B cell (primary cell): ENCODE data around the gene LMAN1L. TPM values are rescaled to one million over a fixed set of nuclear protein-coding genes. Genes with fewer than 3 reads are reported as not detected.
A peak's percentile ranks its signal among the peaks of the same experiment; 100 is the strongest.

Experiments
- ATAC-seq: fragments of 200-7000 bp; cut with Tn5 transposase; one replicate; pipeline ENCODE4 v1.10.0; 2021; ENCODE audit warnings: low read depth, mild to moderate bottlenecking, moderate number of reproducible peaks, moderate library complexity
- CTCF ChIA-PET: fragments of 350-600 bp; sonication (Branson Sonifier 250); formaldehyde crosslinking; loops from one replicate; lab custom pipeline; 2021; ENCODE audit warnings: antibody characterized with exemption, inconsistent platforms; lab: Charles Lee
- POLR2A ChIA-PET: fragments of 350-600 bp; sonication (Branson Sonifier 250); formaldehyde crosslinking; loops from one replicate; lab custom pipeline; 2021; ENCODE audit warnings: antibody characterized with exemption; lab: Charles Lee
- DNase-seq: peaks from one replicate; pipeline ENCODE4 v3.0.0; 2013
- H2AFZ ChIP-seq: 2 replicates; pipeline ENCODE4 v1.6.1; 2012; ENCODE audit warnings: mild to moderate bottlenecking, low read depth, low read length; ENCODE audit not compliant: insufficient read depth, poor library complexity, severe bottlenecking
- H3K27ac ChIP-seq, 2 donors: 1 replicate in 1 of 2; 2 replicates in 1 of 2; pipeline ENCODE4 v1.5.1; 2012 to 2013; ENCODE audit warnings: low read length in 2 of 2, mild to moderate bottlenecking in 2 of 2, moderate library complexity in 1 of 2
- H3K27me3 ChIP-seq, 4 experiments: fragments of 200-600 bp in 1 of 4; sonication (generic) in 1 of 4; replicated peaks in 1 of 4; 1 replicate in 2 of 4; 2 replicates in 2 of 4; pipeline versions ENCODE4 v1.6.1 to v1.7.0; 2013 to 2016; ENCODE audit warnings: low read length in 3 of 4, mild to moderate bottlenecking in 2 of 4, mixed read lengths in 1 of 4, moderate library complexity in 1 of 4; ENCODE audit not compliant: insufficient read depth in 4 of 4, control insufficient read depth in 3 of 4; ENCODE audit errors: control extremely low read depth in 1 of 4
- H3K36me3 ChIP-seq, 2 experiments: replicated peaks in 1 of 2; 1 replicate in 1 of 2; 2 replicates in 1 of 2; pipeline versions ENCODE4 v1.6.1 to v1.7.1; 2013; ENCODE audit warnings: low read length in 1 of 2; ENCODE audit not compliant: insufficient read depth in 2 of 2, control insufficient read depth in 1 of 2; ENCODE audit errors: control extremely low read depth in 1 of 2, extremely low read depth in 1 of 2
- H3K4me1 ChIP-seq, 2 donors: fragments of 200-600 bp in 1 of 2; sonication (generic) in 1 of 2; 1 replicate in 1 of 2; 2 replicates in 1 of 2; pipeline versions ENCODE4 v1.5.1 to v1.6.1; 2013 to 2017; ENCODE audit warnings: low read length in 2 of 2; ENCODE audit not compliant: control insufficient read depth in 2 of 2, insufficient read depth in 2 of 2
- H3K4me2 ChIP-seq: replicated peaks from 2 replicates; pipeline ENCODE3; 2012; ENCODE audit warnings: mild to moderate bottlenecking, low read depth, low read length; ENCODE audit not compliant: poor library complexity, severe bottlenecking
- H3K4me3 ChIP-seq, 5 experiments: fragments of 200-600 bp in 1 of 5; sonication (generic) in 1 of 5; 1 replicate in 3 of 5; 2 replicates in 2 of 5; pipeline versions ENCODE4 v1.5.1 to v1.7.0; 2011 to 2016; ENCODE audit warnings: low read length in 4 of 5, mild to moderate bottlenecking in 4 of 5, low read depth in 2 of 5, control low read depth in 1 of 5, moderate library complexity in 1 of 5; ENCODE audit not compliant: insufficient read depth in 1 of 5; ENCODE audit errors: control extremely low read depth in 1 of 5, extremely low read depth in 1 of 5
- H3K79me2 ChIP-seq: fragments of 200-600 bp; sonication (generic); one replicate; pipeline ENCODE4 v1.6.0; 2016; ENCODE audit warnings: low read length; ENCODE audit not compliant: control insufficient read depth, insufficient read depth
- H3K9ac ChIP-seq: fragments of 200-600 bp; sonication (generic); 2 replicates; pipeline ENCODE4 v1.6.1; 2017; ENCODE audit warnings: mild to moderate bottlenecking, low read length, moderate library complexity
- H3K9me3 ChIP-seq, 3 donors: one replicate each; pipeline versions ENCODE4 v1.6.1 to v1.7.1; 2013; ENCODE audit warnings: low read length in 2 of 3; ENCODE audit not compliant: control insufficient read depth in 2 of 3, insufficient read depth in 1 of 3; ENCODE audit errors: control extremely low read depth in 1 of 3
- H4K20me1 ChIP-seq: 2 replicates; pipeline ENCODE4 v1.6.0; 2012; ENCODE audit warnings: mild to moderate bottlenecking, low read length; ENCODE audit not compliant: insufficient read depth, control insufficient read depth, poor library complexity, severe bottlenecking
- H3K27ac Mint-ChIP-seq: one replicate; pipeline ENCODE4 v1.8.0; 2021; ENCODE audit warnings: mixed read lengths
- H3K27me3 Mint-ChIP-seq: one replicate; pipeline ENCODE4 v1.8.0; 2021; ENCODE audit warnings: mixed read lengths
- H3K4me1 Mint-ChIP-seq: one replicate; pipeline ENCODE4 v1.8.0; 2021; ENCODE audit warnings: mixed read lengths
- H3K4me3 Mint-ChIP-seq: one replicate; pipeline ENCODE4 v1.8.0; 2021; ENCODE audit warnings: mixed read lengths
- H3K9me3 Mint-ChIP-seq: one replicate; pipeline ENCODE4 v1.8.0; 2022; ENCODE audit warnings: mixed read lengths; ENCODE audit not compliant: insufficient read depth
- EZH2 ChIP-seq: IDR thresholded peaks from 2 replicates; pipeline ENCODE4 v1.6.1; 2012; ENCODE audit warnings: borderline replicate concordance, low read depth, mild to moderate bottlenecking, moderate library complexity, low read length; ENCODE audit not compliant: insufficient read depth, poor library complexity, severe bottlenecking
- WGBS: methylation state at CpG from one replicate; pipeline ENCODE4 v1.1.5; 2013; ENCODE audit warnings: missing lambda C conversion rate; ENCODE audit not compliant: insufficient coverage; 5-methylcytosine and 5-hydroxymethylcytosine counted together
- intact Hi-C: fragments of 100-400 bp; cut with micrococcal nuclease; formaldehyde crosslinking; loops from one replicate; pipeline ENCODE4 v1.10.0; 2022
- polyA plus RNA-seq: library from polyadenylated mRNA; depleted of rRNA; stranded (reverse); fragments of >200 nt; gene quantifications from 2 replicates; pipeline ENCODE4 v1.2.3, GENCODE V29; 2012
- total RNA-seq, 2 donors: library from RNA; stranded (reverse); fragments of 120-200 nt in 1 of 2; gene quantifications; 1 replicate in 1 of 2; 2 replicates in 1 of 2; pipeline versions ENCODE4 v1.2.3 to v1.2.4, GENCODE V29; 2013 to 2022
- TF ChIP-seq, protein P1 (sequence below): fragments of 200-600 bp; IDR thresholded peaks from one replicate; pipeline ENCODE4 v1.8.0; 2022; ENCODE audit warnings: antibody characterized with exemption, mild to moderate bottlenecking

Gene LMAN1L
- total and polyA plus RNA-seq, 2 donors (not counting 1 experiment from before 2014, with no cell fraction given), result 0.60 to 1.1 TPM

DNA sequence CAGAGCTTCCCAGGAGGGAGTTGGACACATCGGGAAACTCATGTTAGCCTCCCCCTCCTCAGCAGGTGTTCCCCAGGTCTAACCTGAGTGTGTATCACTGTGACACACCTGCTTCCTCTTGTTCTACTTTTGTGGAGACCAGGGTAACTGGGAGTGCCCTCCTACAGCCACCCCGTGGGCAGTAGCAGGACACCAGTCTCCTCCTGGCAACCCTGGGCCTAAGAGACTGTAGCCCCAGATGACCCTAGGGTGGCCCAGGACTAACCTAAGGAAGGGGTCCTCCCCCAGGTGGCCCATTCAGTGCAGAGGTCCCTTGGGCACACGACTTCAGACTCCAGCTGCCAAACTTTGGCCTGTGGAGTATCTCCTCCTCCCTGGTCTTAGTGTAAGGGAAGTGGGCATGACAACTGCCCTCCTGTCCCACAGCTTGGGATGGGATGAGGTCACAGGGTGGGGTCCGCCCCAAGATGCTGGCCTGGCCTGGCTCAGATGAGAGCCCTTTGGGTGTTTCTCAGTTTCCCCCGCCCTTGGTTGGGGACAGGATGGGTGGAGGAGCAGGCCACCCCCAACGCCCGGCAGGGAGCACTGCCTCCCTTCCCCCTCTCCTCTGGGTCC is 26.0 kb upstream of the LMAN1L start:
- Histone ChIP-seq H3K4me3 (peak overlapping the region; percentile 44 to 99 (median 86)), H3K27ac (peak overlapping the region; percentile 90 to 93), H2AFZ (no peak overlapping the region), H3K27me3 (no peaks in the 10 kb centered on the region), H3K79me2 (peaks cover 76% of the 10 kb centered on the region), H3K9ac (peak overlapping the region; percentile 65), H3K36me3 (peaks cover 0 to 18% of the 10 kb centered on the region in 2 experiments), H3K4me2 (peak overlapping the region; percentile 91), H3K9me3 (no peaks in the 10 kb centered on the region), H3K4me1 (peaks cover 53 to 84% of the 10 kb centered on the region in 2 donors), H4K20me1 (peaks cover 24% of the 10 kb centered on the region)
- DNase-seq, result peak; percentile 55
- H3K27ac Mint-ChIP-seq, result peak overlapping the region; percentile 99
- intact Hi-C loops, result loop anchor here (1.0 to 10.0 kb wide), 8 partner anchors 9 to 666 kb away; partner anchors contain the start of genes ARID3B, SEMA7A, SIN3A and ULK3
- POLR2A ChIA-PET, result interaction anchor here (0.6 to 15.8 kb wide), 7 partner anchors 9 to 383 kb away, joined by 4 to 572 read pairs (median 8); partner anchors contain the start of genes ARID3B, CLK3 and CSK
- H3K9me3 Mint-ChIP-seq, result no peaks in the 10 kb centered on the region
- no peak for ATAC-seq
- peak overlapping the region; percentile 93 for H3K4me3 Mint-ChIP-seq
- WGBS, result 0% methylated on average over 2 of the region's 7 CpGs
- CTCF ChIA-PET, result interaction anchor here (0.5 to 37.1 kb wide), 14 partner anchors 7 to 665 kb away, joined by 3 to 2548 read pairs (median 6); partner anchors contain the start of genes CSK, LMAN1L, SIN3A and ULK3
- no peak for TF ChIP-seq EZH2
- TF ChIP-seq, protein P1, sequence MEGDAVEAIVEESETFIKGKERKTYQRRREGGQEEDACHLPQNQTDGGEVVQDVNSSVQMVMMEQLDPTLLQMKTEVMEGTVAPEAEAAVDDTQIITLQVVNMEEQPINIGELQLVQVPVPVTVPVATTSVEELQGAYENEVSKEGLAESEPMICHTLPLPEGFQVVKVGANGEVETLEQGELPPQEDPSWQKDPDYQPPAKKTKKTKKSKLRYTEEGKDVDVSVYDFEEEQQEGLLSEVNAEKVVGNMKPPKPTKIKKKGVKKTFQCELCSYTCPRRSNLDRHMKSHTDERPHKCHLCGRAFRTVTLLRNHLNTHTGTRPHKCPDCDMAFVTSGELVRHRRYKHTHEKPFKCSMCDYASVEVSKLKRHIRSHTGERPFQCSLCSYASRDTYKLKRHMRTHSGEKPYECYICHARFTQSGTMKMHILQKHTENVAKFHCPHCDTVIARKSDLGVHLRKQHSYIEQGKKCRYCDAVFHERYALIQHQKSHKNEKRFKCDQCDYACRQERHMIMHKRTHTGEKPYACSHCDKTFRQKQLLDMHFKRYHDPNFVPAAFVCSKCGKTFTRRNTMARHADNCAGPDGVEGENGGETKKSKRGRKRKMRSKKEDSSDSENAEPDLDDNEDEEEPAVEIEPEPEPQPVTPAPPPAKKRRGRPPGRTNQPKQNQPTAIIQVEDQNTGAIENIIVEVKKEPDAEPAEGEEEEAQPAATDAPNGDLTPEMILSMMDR, result no peak
- H3K27me3 Mint-ChIP-seq, result no peaks in the 10 kb centered on the region
- H3K4me1 Mint-ChIP-seq, result peaks cover 86% of the 10 kb centered on the region
